NCI-H2029 (cell line): ENCODE measurements around the gene LRRC46.

Experiments
- DNase-seq: peaks from one replicate; lab custom pipeline; 2025; lab: John Stamatoyannopoulos, UW

Gene LRRC46

DNA sequence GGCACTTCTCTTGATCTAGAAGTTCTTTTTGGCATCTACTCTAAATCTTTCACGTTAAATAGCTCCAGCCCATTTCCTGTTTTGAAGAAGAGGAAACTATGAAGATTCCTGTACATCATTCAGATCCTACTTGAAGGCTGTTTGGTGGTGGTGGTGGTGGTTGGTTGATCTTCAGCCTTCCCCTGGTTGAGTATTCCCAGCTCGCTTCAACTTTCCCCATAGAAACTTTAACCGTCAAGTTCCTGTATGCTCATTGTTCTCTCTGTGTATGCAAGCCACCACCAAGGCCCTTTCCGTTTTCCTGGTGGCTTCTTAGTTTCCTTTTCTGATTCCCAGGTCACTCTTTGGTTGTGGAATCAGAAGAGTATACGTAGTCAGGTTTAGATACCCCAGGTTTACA, 3.3 kb downstream of the LRRC46 start:
- DNase-seq: no peak

DNA sequence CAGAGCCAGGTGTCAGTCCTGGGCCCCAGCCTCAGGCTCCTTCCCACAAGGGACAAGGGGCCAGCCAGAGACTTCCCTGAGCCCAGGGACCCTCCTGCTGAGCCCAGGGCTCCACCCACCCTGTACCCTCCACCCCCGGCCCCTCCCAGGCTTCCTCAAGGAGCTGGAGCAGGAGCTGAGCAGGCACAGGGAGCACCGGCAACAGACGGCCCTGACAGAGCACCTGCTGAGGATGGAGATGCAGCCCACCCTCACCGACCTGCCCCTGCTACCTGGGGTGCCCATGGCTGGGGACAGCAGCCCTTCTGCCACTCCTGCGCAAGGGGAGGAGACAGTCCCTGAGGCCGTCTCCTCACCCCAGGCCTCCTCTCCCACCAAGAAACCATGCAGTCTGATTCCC, 5.1 kb downstream of the LRRC46 start:
- DNase-seq: no peak

DNA sequence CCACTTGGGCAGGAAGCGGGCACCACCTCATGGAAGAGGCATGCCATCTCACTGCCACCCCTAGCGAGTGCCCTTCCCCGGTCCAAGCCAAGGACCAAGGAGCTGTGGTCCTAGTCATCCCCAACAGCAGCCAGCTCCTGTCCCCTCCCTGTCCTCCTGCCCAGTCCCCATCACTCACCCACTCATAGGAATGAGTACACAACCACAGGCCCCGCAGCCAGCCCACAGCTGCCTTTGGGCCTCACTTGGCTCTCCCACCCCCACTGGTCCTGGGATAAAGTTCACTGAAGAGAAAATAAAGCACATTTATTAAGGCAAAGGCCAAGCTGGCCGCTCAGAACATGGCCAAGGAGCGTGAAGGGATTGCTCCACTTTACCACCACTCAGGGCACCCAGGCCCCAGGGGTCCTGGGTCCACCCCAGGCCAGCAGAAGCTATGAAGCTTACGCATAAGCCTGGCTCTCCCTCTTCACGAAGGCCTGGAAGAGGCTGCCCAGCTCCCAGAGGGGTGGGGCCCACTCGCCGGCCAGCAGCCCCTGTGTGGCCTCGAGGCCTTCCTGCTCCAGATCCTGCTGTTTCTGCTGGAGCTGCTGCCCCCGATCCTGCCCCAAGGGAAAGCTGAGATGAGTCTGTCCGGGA, 6.0 kb downstream of the LRRC46 start:
- DNase-seq: no peak

DNA sequence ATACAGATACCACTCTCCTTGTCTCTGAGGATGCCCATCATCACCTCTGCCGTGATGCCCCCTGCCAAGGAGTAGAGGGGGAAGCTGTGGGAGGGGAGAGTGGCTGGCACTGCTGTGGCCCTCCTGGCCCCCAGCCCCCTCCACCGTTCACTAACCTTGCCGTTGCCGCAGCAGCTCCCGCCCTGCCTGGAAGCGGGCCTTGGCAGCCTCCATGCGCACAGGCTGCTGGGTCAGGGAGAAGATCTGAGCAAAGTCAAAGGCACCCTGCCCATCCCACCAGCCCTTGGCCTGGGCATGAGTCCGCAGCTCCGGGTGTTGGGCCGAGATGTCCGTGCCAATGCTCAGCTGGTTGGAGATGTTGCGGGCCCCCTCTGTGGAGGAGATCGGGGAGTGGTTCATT, 7.2 kb downstream of the LRRC46 start:
- DNase-seq: no peak

DNA sequence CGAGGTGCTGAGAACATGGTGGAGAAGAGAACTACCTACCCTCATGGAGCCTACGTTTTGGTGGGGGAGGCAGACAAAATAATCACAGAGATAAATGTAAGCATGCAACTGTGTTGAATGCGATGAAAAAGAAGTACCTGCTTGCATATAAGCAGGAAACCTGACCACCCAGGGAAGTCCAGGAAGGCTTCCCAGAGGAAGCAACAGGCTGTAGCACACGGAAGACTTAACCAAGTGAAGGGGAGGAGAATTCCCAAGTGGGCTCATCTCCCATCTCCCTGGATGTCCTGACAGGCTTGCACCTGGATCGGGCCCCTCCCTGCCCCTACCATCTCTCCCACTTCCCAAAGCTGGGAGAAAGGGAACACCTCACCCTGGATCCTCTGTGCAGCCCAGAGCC, 7.6 kb downstream of the LRRC46 start:
- no peak for DNase-seq

DNA sequence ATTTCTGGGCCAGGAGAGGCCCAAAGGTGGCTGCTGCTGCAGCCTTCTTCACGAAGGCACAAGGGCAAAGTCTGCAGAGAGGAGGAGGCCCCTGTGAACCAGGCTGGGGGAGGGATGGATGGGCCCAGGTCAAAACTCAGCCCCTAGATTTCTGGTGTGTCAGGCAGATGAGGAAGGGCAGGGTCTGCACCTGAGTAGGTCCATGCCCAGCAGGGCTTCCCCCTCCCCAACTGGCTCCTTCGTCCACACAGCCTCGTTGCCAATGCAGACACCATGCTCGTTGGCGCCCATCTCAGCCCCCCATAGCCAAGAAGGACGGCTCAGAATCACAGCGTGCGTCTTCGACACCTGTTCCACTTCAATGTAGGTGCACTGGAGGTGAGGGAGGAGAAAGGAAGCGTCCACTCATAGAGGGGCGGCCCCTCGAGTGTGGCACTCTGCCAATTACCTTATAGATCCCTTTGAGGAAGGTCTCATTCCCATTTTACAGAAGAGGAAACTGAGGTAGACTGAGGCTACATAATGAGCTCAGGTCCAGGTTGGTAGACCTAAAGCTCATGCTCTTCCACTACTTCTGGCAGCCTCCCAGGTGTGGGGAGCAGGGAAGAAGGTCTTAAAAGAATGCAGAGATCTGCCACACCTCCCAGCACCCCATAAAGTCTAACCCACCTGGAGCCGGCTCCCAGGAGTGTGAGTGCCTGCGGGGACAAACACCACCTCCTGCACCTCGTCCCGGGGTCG, 8.7 kb downstream of the LRRC46 start:
- no peak for DNase-seq

DNA sequence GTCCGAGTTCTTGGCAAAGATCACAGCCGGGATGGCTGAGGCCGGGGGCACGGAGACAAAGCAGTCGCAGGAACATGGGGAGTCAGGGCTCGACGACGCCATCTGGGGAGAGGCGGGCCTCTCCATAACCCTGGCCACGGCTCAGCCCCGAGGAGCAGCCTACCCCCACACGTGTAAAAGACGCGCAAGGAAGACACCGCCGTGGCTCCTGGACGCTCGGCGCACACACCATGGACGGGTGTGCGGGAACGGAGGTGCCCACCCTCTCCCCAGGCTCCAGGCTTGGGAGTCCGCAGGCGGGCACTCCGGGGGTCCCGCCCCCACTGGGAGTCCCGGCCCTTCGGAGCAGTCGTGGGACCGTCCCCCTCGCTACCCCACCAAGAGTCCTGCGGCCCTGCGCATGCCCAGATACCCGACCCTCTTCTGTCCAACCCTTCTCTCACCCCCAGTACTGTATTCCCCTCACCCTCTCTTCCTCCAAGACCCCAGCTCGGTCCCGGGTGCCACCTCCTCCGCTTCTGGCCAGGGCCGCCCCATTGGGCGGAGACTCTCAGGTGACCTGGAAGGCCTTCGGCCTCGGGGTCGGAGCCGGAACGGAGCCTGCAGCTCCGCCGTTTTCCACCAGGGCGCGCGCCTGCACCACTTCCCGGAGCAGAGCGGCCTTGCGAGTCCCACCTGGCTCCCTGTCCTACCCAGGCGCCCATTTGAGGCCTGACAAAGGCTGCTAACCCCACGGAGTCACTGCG, 9.4 kb downstream of the LRRC46 start, which contains the start of gene SCRN2:
SCRN2 (minus strand) TSS at position 532 of the 746 bp plus-strand sequence; CDS start at position 102, 430 bp downstream.
- peak; percentile 74 for DNase-seq

DNA sequence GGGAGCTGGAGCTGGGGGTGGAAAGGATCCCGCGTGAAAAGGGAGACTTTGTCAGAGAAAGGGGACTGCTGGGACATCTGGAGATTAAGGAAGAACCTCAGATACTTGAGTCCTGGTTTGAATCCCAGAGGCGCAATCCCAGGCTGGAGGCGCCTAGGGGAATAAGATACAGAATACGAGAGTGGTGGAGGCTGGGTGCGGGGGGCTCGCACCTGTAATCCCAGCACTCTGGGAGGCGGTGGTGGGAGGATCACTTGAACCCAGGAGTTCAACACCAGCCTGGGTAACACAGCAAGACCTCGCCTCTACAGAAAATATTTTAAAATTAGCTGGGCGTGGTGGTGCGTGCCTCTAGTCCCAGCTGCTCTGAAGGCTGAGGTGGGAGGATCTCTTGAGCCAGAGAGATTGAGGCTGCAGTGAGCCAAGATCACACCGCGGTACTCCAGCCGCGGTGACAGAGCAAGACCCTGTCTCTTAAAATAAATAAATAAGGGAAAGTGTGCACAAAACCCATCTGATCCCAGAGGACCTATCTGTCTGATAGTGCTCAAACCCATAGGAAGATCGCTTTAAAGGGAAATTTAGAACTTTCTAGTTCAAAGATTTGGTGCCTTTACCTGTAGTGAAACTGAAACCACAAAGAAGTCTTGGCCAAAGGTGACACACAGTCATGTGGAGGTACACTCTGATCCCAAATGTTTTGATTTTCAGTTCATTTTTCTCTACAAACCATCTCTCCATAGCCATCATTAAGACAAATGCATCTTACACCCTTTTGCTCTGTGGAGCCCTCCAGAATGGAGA, 10.2 kb downstream of the LRRC46 start:
- DNase-seq: no peak

DNA sequence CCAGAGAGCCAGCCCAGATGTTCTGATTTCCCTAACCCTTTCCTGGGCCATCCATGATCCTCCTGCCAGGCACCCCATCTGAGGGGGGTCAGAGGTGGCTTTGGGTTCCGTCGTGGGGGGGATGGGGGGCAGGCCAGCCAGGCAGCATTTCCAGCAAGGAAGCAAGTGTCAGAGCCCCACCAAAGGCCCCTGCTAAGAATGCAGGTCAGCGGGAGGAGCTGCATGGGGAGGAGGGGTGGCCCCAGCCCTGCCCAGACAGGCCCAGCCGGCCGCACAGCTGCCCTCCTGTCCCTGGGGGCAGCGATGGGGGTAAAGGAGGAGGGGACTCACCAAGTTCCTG, 11.9 kb downstream of the LRRC46 start:
- DNase-seq: no peak

DNA sequence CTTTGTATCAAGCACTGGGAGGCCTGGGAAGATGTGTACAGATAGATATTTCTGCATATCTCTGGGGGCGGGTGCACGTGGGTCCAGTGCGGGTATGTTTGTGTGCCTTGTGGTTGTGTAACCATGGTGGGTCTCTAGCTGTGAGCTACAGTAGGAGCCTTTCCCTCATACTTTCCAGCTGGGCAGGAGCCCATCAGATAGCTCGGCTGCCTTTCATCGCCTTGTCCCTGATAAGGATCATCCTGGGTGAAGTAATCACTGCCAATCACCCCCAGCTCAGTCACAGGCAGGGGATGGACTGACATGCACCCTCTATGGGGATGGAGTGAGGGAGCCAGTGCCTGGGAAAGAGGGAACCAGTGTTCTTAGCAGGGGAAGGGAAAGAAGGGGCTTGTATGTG, 12.8 kb downstream of the LRRC46 start:
- DNase-seq: no peak

DNA sequence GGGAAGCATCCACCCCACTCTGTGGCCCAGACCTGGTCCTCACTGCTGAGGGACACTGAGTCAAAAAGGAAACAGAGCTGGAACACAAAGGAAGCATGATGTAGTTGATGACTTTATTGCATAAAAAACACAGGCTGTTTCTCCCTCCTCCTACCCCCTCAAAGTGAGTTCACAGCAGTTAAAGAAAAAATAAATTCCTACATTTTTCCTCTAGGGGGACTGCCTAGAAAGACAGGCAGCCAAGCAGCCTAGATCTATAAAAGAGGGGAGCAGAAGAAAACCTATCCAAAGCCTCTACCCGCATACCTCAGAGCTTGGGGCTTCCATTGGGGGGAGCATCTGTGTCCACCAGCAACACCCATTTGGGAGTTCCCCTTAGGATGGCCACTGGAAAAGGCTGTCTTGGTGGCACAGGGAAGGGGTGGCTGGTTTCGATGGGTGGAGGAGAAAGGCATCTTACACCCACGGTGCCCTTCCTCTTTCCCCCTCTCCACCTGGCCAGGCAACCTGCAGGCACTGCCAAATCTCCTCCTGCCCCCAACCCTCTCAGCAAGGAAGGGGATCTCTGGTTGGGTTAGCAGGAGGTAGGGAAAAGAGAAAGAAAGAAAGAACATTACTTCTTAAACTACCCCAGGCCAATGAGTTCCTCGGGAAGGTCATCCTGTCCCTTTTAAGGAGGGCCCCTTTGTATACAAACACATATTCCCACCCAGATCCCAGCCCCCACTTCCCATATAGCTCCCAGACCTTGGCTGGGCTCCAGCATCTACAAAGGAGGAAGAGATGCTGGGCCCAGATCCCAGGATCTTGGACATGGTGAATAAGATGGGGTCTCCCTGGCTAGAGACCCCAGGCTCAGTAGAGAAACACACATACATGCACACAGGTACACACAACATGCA, 13.6 kb downstream of the LRRC46 start:
- DNase-seq: no peak

DNA sequence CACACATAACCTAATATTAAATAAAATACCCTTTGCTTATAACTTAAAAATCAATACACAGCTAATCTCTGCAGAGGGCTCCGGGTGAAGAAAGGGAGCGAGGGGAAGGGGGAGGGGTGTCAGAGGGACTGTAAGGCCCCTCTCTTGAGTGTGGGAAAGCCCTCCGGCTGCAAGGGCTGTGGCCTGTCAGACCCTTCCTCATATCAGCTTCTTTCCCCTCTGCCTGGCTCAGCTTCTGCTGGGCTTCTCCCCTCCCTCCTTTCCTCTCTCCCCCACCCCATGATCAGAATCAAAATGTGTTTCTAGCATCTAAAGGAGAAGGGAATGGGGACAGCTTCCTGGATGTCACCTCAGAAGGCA, 14.2 kb downstream of the LRRC46 start:
- no peak for DNase-seq

DNA sequence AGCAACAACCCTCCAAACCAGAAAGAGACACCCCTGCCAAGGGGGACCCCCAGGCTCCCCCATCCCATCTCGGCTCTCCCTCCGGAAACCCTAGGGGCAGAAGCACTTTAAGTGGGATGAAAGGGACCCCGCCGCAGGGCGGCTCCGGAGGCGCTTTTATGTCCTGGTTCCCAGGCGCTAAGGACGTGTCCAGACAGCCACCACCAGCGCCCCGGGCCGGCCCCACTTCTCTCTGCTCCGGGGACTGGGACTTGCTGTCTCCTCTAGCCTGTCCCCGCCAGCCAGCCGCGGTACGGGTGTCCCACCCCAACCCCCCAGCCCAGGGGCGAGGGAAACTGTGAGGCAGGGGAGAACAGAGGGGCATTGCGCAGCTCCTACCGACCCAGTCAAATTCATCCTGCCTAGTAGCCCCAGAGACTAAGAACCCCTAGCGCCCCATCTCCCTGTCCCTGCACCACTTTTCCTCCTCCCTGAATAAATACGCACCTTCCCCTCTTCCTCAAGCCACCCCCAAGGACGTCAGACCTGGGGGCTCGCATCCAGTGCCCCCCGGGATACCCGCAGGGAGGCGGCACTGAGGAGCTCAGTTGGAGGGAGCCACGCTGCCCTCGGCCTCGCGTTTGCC, 15.4 kb downstream of the LRRC46 start:
- DNase-seq: no peak

DNA sequence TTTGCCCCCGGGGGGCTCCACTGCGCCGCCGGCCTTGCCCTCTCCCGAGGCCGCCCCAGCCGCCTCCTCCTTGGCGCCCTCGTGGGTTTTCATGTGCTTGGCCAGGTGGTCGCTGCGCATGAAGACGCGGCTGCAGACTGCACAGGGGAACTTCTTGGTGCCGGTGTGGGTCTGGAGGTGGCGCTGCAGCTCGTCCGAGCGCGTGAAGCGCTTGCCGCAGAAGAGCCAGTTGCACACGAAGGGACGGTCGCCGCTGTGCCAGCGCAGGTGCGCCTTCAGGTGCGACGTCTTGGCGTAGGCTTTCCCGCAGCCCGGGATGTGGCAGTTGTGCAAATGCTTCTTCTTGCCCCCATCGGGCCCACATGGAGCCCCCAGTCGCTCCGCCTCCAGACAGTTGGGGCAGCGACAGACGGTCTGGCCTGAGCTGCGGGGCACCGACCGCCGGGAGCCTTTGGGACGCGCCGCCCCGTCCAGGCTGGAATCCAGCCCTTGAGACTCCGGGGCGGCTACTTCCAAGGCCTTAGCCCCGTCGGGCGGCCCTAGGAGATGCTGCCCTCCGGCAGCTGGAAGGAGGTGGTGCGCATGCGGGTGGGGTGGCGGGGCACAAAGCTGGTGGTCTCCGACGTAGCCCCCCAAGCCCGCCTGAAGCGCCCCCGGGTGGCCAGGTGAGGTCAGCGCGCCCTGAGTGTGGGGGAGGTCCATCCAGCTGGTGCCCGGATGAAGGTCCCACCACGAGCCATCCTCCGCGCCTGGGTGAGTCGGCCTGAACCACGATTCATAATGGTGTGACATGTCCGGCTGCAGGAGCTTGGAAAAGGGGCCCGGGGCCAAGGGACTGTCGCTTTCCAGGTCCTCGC, 16.1 kb downstream of the LRRC46 start:
- DNase-seq: no peak

DNA sequence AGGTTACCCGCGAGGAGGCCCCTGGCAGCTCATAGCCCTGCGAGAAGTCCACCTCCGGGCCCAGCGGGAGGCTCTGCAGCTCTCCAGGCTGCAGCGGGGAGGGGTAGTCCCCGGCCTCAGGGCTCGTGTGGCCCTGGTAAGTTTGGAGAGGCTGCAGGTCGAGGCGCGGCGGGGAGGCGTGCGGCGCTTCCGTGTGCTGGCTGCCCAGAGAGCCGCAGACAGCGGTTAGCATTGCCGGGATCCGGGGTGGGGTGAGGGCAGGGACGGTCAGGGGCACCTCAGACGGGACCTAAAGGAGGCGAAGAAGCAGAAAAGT, 16.7 kb downstream of the LRRC46 start:
- DNase-seq: no peak

DNA sequence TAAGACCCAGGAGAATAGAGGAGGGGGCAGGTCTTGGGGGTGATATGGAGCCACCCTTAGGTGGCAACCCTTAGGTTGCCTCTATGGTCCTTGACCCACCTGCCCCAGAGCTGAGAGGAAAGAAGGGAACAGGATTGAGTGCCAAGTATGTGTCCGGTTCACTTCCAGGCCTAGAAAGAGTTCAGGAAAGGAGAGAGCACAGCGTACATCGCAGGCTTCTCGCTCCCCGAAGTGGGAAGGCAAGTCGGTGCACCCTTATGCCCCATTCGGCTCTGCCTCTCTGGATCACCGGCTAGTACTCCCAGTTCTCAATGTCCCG, 18.9 kb downstream of the LRRC46 start:
- DNase-seq: no peak

DNA sequence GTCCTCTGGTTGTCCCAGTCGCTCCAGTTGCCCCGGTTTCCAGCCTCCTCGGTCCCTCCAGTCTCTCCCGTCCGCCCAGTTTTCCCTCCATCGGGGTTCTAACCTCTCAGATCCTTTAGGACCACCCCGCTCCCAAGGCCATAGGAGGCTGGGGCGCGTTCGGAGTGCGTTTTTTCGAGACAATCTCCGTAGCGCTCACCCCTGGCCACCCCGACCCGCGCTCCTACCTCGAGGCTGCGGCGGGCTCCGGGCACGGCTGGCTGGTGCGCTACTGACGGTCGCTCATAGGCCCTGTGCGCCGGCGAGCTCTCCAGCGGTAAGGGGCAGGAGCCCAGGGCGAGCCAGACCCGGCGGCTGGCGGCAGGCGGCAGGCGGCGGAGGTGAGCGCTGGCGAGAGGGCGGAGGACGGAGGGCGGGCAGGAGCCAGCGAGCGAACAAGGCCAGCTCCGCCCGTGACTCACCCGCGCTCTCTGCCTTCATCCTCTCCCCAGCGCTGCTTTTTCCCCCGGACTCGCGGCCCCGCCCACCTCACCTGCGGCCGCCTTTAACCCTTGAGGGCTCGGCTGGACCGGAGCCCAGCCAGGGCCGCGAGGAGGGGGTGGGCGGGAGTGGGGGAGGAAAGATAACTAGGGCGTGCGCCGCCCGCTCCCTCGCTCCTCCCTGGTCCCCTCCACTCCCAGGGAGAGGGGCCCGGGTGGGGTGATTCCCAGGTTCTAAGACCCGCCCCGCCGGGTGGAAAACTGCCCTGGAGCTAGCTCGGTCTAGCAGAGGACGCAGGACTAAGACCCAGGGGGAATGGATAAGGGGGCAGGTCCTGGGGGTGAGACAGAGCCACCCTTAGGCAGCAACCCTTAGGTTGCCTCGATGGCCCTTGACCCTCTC, 19.5 kb downstream of the LRRC46 start, which contains the start of gene SP6:
SP6 (minus strand) TSS at position 472 of the 882 bp plus-strand sequence. CDS start 2,734 bp downstream, outside the sequence.
- DNase-seq: peak; percentile 41

DNA sequence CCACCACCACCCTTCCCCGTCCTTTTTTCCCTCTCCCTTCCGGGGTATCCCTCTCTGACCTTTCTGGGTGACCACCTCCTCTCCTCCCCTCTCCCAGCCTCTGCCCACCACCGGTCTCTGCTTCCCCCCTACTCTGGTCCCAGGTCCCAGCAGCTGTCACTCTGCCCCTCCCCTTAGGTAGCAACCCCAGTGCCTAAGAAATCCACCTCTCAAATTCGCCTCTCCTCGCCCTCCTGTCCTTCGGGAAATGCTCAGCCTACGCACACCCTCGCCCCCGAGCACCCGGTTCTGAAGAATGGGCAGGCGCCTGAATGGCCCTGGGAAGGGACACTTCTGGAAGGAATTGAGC, 20.3 kb downstream of the LRRC46 start:
- no peak for DNase-seq
